GM06990 (cell line): ENCODE results near the gene DGKZ.

Experiments
- DNase-seq: peaks from one replicate; pipeline ENCODE4 v3.0.0-alpha.2; 2011; ENCODE audit not compliant: insufficient read length; ENCODE audit errors: extremely low read depth
- H3K27me3 ChIP-seq: replicated peaks from 2 replicates; pipeline ENCODE4 v1.6.0; 2011; ENCODE audit warnings: low read length; ENCODE audit not compliant: control insufficient read depth, insufficient read depth
- H3K36me3 ChIP-seq: 2 replicates; pipeline ENCODE4 v1.5.1; 2011; ENCODE audit warnings: low read length; ENCODE audit not compliant: control insufficient read depth, insufficient read depth
- H3K4me3 ChIP-seq: replicated peaks from 2 replicates; pipeline ENCODE4 v1.5.1; 2011; ENCODE audit warnings: low read depth, mild to moderate bottlenecking, control low read depth, low read length
- CTCF ChIP-seq: IDR thresholded peaks from 2 replicates; pipeline ENCODE4 v1.5.1; 2011; ENCODE audit warnings: low read length, control low read depth, mild to moderate bottlenecking, inconsistent platforms; ENCODE audit not compliant: insufficient read depth, poor library complexity, severe bottlenecking

Gene DGKZ

GRCh38 chr11:46331282-46331984 lies 15.8 kb upstream of the DGKZ start:
- no peak for DNase-seq
- peaks cover 10% of the 10 kb centered on the region for H3K27me3 ChIP-seq
- no peaks in the 10 kb centered on the region for H3K36me3 ChIP-seq
- H3K4me3 ChIP-seq = no peak overlapping the region
- no peak for TF ChIP-seq CTCF

GRCh38 chr11:46332093-46332567 lies 15.1 kb upstream of the DGKZ start:
- no peak overlapping the region for H3K4me3 ChIP-seq

GRCh38 chr11:46332568-46333393 lies 14.5 kb upstream of the DGKZ start:
- no peak for TF ChIP-seq CTCF
- peaks cover 10% of the 10 kb centered on the region for H3K27me3 ChIP-seq
- H3K4me3 ChIP-seq = no peak overlapping the region; the same call in 1 of the 2 replicates
- DNase-seq = no peak
- H3K36me3 ChIP-seq = no peaks in the 10 kb centered on the region

More at GRCh38 chr11:46332093-46332567, 15.1 kb upstream of the DGKZ start:
- no peaks in the 10 kb centered on the region for H3K36me3 ChIP-seq
- peaks cover 10% of the 10 kb centered on the region for H3K27me3 ChIP-seq
- TF ChIP-seq CTCF = no peak
- DNase-seq = no peak

- TF ChIP-seq CTCF = no peak
- H3K27me3 ChIP-seq = peaks cover 10% of the 10 kb centered on the region
- H3K4me3 ChIP-seq = peak overlapping the region; percentile 18
- no peaks in the 10 kb centered on the region for H3K36me3 ChIP-seq
- DNase-seq = no peak
Observed at GRCh38 chr11:46333394-46333947, 13.8 kb upstream of the DGKZ start.

GRCh38 chr11:46334211-46334610 lies 13.1 kb upstream of the DGKZ start:
- no peak for DNase-seq
- Histone ChIP-seq H3K4me3 (no peak overlapping the region), H3K36me3 (no peaks in the 10 kb centered on the region), H3K27me3 (peaks cover 10% of the 10 kb centered on the region)
- TF ChIP-seq CTCF = no peak
